ENCODE results near the gene SRMS. TPM values are rescaled to one million over a fixed set of nuclear protein-coding genes. Genes with fewer than 3 reads are reported as not detected.

Gene SRMS
- total and polyA plus RNA-seq, 2 donors (not counting 1 experiment from before 2014, with no cell fraction given): 0.17 to 0.54 TPM

GRCh38 chr20:63537525-63538203, 9.9 kb downstream of the SRMS start:
- CTCF ChIA-PET: interaction anchor here (0.6 to 4.7 kb wide), 39 partner anchors 9 to 455 kb away, joined by 3 to 30 read pairs (median 5); partner anchors contain the start of genes ARFRP1, FNDC11, HELZ2 and LIME1
- DNase-seq (peak; percentile 97), ATAC-seq (ENCODE audit: low read depth) (peak; percentile 85)
- POLR2A ChIA-PET: interaction anchor here (0.6 to 2.7 kb wide), 18 partner anchors 12 to 443 kb away, joined by 3 to 42 read pairs (median 6); partner anchors contain the start of genes ARFRP1, PPDPF, PRPF6 and RTEL1
- Histone ChIP-seq H3K27ac (ENCODE audit: low read length in 2 of 2) (peak overlapping the region; percentile 83 to 86), H3K4me1 (ENCODE audit: control insufficient read depth in 2 of 2, insufficient read depth in 2 of 2, low read length in 2 of 2) (peaks cover 30 to 45% of the 10 kb centered on the region in 2 donors), H3K79me2 (ENCODE audit: control insufficient read depth, insufficient read depth, low read length) (no peaks in the 10 kb centered on the region), H3K36me3 (replicated peaks in 1 of 2; ENCODE audit: control extremely low read depth in 1 of 2, control insufficient read depth in 1 of 2, extremely low read depth in 1 of 2, insufficient read depth in 2 of 2, low read length in 1 of 2) (no peaks in the 10 kb centered on the region), H3K9ac (ENCODE audit: low read length) (peak overlapping the region; percentile 60), H2AFZ (ENCODE audit: insufficient read depth, low read depth, low read length, poor library complexity, severe bottlenecking) (peak overlapping the region; percentile 71), H3K4me3 (ENCODE audit: control extremely low read depth in 1 of 5, extremely low read depth in 1 of 5, insufficient read depth in 1 of 5, low read depth in 2 of 5, low read length in 4 of 5) (peak overlapping the region in 4 of 5 experiments; percentile 55 to 67 (median 58)), H3K27me3 (replicated peaks in 1 of 4; ENCODE audit: control extremely low read depth in 1 of 4, control insufficient read depth in 3 of 4, insufficient read depth in 4 of 4, low read length in 3 of 4) (no peaks in the 10 kb centered on the region), H4K20me1 (ENCODE audit: control insufficient read depth, insufficient read depth, low read length, poor library complexity, severe bottlenecking) (no peaks in the 10 kb centered on the region), H3K4me2 (replicated peaks; ENCODE audit: low read depth, low read length, poor library complexity, severe bottlenecking) (peak overlapping the region; percentile 92), H3K9me3 (ENCODE audit: control extremely low read depth in 1 of 3, control insufficient read depth in 2 of 3, insufficient read depth in 1 of 3, low read length in 2 of 3) (peaks cover 0 to 3% (median 0%) of the 10 kb centered on the region in 3 donors)
- no peaks in the 10 kb centered on the region for H3K9me3 Mint-ChIP-seq (ENCODE audit: insufficient read depth)
- WGBS (ENCODE audit: insufficient coverage): 3% methylated on average over 33 of the region's 34 CpGs
- peak overlapping the region; percentile 86 for H3K4me3 Mint-ChIP-seq
- H3K27me3 Mint-ChIP-seq: no peaks in the 10 kb centered on the region
- TF ChIP-seq, protein P1, sequence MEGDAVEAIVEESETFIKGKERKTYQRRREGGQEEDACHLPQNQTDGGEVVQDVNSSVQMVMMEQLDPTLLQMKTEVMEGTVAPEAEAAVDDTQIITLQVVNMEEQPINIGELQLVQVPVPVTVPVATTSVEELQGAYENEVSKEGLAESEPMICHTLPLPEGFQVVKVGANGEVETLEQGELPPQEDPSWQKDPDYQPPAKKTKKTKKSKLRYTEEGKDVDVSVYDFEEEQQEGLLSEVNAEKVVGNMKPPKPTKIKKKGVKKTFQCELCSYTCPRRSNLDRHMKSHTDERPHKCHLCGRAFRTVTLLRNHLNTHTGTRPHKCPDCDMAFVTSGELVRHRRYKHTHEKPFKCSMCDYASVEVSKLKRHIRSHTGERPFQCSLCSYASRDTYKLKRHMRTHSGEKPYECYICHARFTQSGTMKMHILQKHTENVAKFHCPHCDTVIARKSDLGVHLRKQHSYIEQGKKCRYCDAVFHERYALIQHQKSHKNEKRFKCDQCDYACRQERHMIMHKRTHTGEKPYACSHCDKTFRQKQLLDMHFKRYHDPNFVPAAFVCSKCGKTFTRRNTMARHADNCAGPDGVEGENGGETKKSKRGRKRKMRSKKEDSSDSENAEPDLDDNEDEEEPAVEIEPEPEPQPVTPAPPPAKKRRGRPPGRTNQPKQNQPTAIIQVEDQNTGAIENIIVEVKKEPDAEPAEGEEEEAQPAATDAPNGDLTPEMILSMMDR (IDR thresholded peaks at IDR 0.05): peak; percentile 99
- TF ChIP-seq EZH2 (IDR thresholded peaks at IDR 0.05; ENCODE audit: borderline replicate concordance, insufficient read depth, low read depth, low read length, poor library complexity, severe bottlenecking): no peak
- peak overlapping the region; percentile 92 for H3K27ac Mint-ChIP-seq
- intact Hi-C loops (cut with micrococcal nuclease): loop anchor here (1.0 to 5.0 kb wide), 9 partner anchors 15 to 437 kb away; partner anchors contain the start of genes ARFRP1, LIME1, PPDPF and RTEL1
- H3K4me1 Mint-ChIP-seq: peaks cover 34% of the 10 kb centered on the region
